HepG2 (cell line): ENCODE measurements around the gene C10orf143. TPM values are rescaled to one million over a fixed set of nuclear protein-coding genes. Genes with fewer than 3 reads are reported as not detected.

Experiments
- AGO2 ChIP-seq: fragments of 200-400 bp; formaldehyde crosslinking; optimal IDR thresholded peaks from 2 replicates; pipeline ENCODE3; 2017; ENCODE audit warnings: mild to moderate bottlenecking, low read depth, low read length, moderate library complexity
- IRF9 ChIP-seq: sonication (generic); formaldehyde crosslinking; IDR thresholded peaks from 2 replicates; pipeline ENCODE4 v1.8.0; 2022; ENCODE audit warnings: missing genetic modification reagents, mild to moderate bottlenecking, borderline replicate concordance
- NR0B2 ChIP-seq: sonication (generic); formaldehyde crosslinking; IDR thresholded peaks from 2 replicates; pipeline ENCODE4 v1.4.0; 2020; ENCODE audit warnings: mild to moderate bottlenecking, missing genetic modification reagents
- RBAK ChIP-seq: sonication (generic); formaldehyde crosslinking; IDR thresholded peaks from 2 replicates; pipeline ENCODE4 v1.5.1; 2020; ENCODE audit warnings: mild to moderate bottlenecking, missing genetic modification reagents
- U2AF2 ChIP-seq: fragments of 200-400 bp; formaldehyde crosslinking; IDR thresholded peaks from 2 replicates; pipeline ENCODE4 v1.6.1; 2017; ENCODE audit warnings: low read depth, mild to moderate bottlenecking, low read length
- ZBTB40 ChIP-seq, 2 experiments: fragments of 450-650 bp in 1 of 2; sonication (generic) in 1 of 2; formaldehyde crosslinking in 1 of 2; IDR thresholded peaks; 2 replicates each; pipeline versions ENCODE4 v1.6.1 to v1.8.0; 2016 to 2022; ENCODE audit warnings: antibody characterized with exemption in 1 of 2, mild to moderate bottlenecking in 1 of 2, missing genetic modification reagents in 1 of 2
- ZNF367 ChIP-seq: sonication (generic); formaldehyde crosslinking; IDR thresholded peaks from 2 replicates; pipeline ENCODE4 v1.4.0; 2020; ENCODE audit warnings: missing genetic modification reagents, borderline replicate concordance
- ZNF512B ChIP-seq: sonication (generic); formaldehyde crosslinking; IDR thresholded peaks from 2 replicates; pipeline ENCODE4 v1.5.1; 2020; ENCODE audit warnings: missing genetic modification reagents, mild to moderate bottlenecking, borderline replicate concordance
- ZNF784 ChIP-seq: sonication (generic); formaldehyde crosslinking; IDR thresholded peaks from 2 replicates; pipeline ENCODE4 v1.5.1; 2020; ENCODE audit warnings: missing genetic modification reagents, mild to moderate bottlenecking, borderline replicate concordance
- ZZZ3 ChIP-seq: sonication (generic); formaldehyde crosslinking; IDR thresholded peaks from 2 replicates; pipeline ENCODE4 v1.4.0; 2020; ENCODE audit warnings: missing genetic modification reagents, mild to moderate bottlenecking, borderline replicate concordance
- polyA plus RNA-seq, 8 experiments: library from polyadenylated mRNA; depleted of rRNA in 3 of 8; stranded (reverse) in 7 of 8; unstranded in 1 of 8; fragments of >200 nt; fragmentation: Illumina TruSeq in 4 of 8; extraction: Trizol in 4 of 8; gene quantifications; 2 replicates each; pipeline versions ENCODE4 v1.2.1 to v1.2.3, GENCODE V29; 2011 to 2016; ENCODE audit warnings: low read depth in 4 of 8, missing spikeins in 1 of 8, mixed read lengths in 1 of 8; ENCODE audit not compliant: insufficient read depth in 1 of 8
- total RNA-seq, 5 experiments: library from RNA; depleted of rRNA; stranded (reverse); fragments of >200 nt; fragmentation: Illumina TruSeq; extraction: Trizol; gene quantifications; 2 replicates each; pipeline ENCODE4 v1.2.3, GENCODE V29; 2016; ENCODE audit warnings: low read depth in 1 of 5

The C10orf143 gene
- total and polyA plus RNA-seq, 2 of the 13 experiments (the other 11 are each of a cell fraction or from before 2014, with no cell fraction given) = 0.21 to 0.91 TPM

- TF ChIP-seq ZBTB40 (IDR thresholded peaks at IDR 0.05) (no peak), ZBTB40 (CRISPR knock-in tag; IDR thresholded peaks at IDR 0.05) (no peak; the same call in 1 of the 2 replicates), ZZZ3 (peak; percentile 67; the same call in 1 of the 2 replicates), ZNF784 (CRISPR knock-in tag) (0 out of 2 replicates have a peak, but pooled peaks have one; percentile 14), ZNF512B (CRISPR knock-in tag) (no peak), NR0B2 (CRISPR knock-in tag) (peak; percentile 33), U2AF2 (no peak), ZNF367 (CRISPR knock-in tag) (no peak), IRF9 (CRISPR knock-in tag) (no peak; the same call in 1 of the 2 replicates), AGO2 (peak; percentile 83), RBAK (CRISPR knock-in tag) (no peak)
Measured at GRCh38 chr10:130136226-130137089, 25.8 kb upstream of the C10orf143 start, which contains the start of gene GLRX3 (continued).
